Activated CD8-positive, alpha-beta memory T cell treated with anti-CD3 and anti-CD28 coated beads, Interleukin-2, amount 50 U/mL, for 1 hour (primary cell): ENCODE data around the gene NUP214.
"Not testable (repeated sequence)": the region's sequence is repeated elsewhere in the genome, so short reads cannot be mapped to it uniquely, and the experiment has no call there.

Source experiments
- DNase-seq: peaks from one replicate; pipeline ENCODE4 v3.0.0-alpha.2; 2020; ENCODE audit errors: extremely low read depth

Gene NUP214

DNA sequence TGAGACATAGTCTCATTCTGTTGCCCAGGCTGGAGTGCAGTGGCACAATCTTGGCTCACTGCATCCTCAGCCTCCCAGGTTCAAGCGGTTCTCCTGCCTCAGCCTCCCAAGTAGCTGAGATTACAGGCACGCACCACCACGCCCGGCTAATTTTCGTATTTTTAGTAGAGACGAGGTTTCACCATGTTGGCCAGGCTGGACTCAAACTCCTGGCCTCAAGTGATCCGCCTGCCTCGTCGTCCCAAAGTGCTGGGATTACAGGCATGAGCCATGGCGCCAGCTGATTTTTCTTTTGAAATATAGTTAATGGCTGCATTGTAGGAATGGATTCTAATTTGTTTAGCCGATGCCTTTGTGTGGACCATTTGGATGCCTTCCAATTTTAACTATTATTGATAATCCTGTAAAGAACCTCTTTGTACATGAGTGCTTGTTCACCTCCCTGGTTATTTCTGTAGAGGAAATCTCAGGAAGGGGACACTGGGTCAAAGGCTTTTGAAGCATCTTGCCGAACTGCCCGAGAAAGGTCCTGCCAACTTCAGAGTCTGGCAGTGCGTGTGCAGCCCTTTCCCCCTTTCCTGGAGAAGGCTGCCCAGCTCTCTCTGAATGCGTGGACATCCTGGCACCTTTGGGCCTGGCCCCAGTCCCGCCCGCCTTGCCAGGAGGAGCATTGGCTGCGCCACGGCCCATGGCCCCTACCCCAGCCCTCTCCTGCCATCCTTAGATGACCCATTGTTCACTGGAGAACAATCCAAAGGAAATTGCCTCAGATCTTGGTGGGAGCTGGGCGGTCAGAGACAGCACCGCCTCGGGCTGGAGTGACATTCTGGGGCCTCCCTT lies 8.9 kb upstream of the NUP214 start:
- no peak for DNase-seq

DNA sequence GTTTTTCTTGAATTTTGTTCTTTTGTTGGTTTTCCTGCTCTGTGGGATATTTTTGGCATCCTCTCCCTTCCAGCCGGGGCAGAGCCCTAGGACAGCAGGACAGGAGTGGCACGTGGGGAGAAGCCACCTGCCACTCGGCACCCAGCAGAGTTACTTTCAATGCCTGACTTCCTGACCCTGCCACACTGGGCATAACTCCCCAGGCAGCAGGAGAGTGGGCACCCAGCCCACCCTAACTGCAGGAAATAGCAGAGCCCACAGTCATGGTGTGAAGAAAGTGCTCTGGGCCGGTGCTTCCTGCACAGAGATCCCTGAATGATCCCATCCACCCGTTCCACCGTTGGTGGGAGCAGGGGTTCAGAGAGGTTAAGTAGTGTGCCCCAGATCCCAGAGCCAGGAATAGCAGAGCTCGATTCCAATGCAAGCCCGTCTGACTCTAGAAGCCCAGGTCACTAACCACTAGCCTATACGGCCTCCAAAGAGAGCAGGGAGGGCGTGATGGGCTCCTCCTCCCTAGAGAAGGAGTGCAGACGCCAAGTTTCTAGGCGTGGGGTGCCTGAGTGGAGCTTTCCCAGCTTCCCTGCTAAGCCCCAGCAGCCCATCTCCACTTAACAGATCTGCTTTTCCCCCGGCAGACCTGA lies 8.1 kb upstream of the NUP214 start:
- DNase-seq = no peak

DNA sequence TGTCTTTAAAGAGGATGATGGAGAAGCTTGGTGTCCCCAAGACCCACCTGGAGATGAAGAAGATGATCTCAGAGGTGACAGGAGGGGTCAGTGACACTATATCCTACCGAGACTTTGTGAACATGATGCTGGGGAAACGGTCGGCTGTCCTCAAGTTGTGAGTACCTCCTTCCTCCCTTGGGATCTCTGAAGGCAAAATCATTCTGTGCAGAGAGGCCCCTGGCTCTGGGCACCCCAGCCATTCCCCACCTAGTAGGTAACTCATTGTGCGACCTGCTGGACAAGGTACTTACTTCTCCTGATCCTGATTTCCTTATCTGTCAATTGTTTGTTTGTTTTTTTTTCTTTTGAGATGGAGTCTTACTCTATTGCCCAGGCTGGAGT lies 7.6 kb upstream of the NUP214 start:
- DNase-seq = no peak

DNA sequence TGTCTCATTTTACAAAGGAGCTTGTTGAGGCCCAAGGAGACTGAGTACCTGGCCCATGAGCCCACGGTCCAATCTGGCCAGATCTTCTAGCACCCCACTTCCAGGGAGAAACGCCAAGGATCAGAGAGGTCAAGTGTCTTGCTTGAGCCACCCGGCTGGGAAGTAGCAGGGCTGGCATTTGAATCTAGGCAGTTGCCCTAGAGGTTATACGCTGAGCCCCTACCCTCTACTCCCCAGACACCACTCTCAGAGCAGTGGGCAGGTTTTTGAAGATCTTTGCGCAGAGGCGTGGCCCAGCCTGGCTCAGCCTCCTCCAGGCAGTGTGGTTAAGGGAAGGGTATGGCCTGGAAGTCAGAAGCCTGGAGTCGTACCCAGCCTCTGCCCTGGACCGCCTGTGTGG lies 5.8 kb upstream of the NUP214 start:
- DNase-seq = no peak

DNA sequence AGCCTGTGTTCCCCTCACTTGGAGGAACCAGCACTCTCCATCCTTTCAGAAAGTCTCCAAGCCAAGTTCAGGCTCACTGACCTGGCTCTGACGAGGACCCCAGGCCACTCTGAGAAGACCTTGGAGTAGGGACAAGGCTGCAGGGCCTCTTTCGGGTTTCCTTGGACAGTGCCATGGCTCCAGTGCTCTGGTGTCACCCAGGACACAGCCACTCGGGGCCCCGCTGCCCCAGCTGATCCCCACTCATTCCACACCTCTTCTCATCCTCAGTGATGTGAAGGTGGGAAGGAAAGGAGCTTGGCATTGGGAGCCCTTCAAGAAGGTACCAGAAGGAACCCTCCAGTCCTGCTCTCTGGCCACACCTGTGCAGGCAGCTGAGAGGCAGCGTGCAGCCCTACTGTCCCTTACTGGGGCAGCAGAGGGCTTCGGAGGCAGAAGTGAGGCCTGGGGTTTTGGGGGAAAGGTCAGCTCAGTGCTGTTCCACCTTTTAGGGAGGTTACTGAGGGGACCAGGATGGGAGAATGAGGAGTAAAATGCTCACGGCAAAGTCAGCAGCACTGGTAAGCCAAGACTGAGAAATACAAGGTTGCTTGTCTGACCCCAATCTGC lies 4.7 kb upstream of the NUP214 start:
- no peak for DNase-seq

DNA sequence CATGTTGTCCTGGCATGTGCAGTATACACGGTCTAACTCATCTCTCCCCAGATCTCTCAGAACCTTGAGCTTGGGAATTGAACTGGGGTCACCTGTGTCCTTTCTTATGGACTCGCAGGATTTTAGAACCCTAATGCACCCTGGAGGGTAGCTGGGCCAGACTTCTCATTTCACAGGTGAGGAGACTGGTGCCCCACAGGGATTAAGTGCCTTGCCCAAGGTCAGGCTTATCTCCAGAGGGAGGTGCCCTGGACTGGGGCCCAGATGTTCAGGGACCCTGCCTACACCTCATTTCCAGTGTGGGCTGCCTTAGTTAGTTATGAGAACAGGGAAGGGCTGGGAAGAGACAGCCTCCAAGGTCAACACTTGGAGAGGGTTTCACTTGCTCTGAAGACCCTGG lies 4.0 kb upstream of the NUP214 start:
- no peak for DNase-seq

DNA sequence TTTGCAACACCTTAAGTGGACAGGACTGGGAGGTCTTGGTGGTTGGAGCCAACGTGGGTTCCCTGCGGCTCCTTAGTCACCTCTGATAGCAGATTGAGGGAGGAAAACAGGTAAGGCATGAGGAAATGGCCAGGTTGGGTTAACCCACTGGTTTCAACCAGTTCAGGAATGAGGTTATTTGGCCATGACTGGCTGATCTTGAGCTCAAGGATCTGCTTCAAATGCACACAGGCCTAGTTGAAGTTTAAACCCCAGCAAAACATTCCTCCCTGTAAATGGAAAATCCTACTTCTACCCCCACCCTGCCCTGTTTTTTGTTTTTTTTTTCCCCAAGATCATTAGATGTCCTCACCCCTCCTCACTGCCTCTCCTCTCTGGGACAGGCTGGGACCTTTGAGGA lies 3.2 kb upstream of the NUP214 start:
- DNase-seq = no peak

DNA sequence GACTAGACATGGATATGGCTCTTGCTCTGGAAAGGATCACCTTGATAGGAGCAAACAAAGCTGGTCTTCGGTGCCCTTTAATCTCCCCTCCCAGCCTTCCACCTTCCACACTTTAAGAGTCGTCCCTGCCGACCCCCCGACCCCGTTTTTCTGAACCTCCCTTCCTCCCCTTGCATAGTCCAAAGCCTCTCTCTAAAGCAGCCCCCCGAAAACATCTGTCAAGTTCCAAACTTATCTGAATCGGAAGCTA lies 423 bp upstream of the NUP214 start:
- no peak for DNase-seq

DNA sequence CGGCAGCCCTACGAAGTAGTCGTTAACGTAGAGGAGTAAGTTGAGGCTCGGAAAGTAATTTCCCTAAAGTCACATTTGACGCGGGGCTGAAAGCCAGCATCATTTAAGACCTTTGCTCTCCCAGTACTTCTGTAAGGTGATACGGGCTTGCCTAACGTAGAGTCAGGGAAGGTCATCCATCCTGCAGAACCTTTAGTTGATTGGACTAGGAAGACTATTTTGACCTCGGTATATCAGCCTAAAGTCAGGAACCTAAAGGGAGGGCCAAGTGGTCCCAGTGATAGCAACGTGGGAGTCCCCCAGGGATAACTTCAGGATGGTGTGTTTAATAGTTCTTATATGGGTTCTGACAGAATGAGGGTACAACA lies 657 bp downstream of the NUP214 start:
- no peak for DNase-seq

DNA sequence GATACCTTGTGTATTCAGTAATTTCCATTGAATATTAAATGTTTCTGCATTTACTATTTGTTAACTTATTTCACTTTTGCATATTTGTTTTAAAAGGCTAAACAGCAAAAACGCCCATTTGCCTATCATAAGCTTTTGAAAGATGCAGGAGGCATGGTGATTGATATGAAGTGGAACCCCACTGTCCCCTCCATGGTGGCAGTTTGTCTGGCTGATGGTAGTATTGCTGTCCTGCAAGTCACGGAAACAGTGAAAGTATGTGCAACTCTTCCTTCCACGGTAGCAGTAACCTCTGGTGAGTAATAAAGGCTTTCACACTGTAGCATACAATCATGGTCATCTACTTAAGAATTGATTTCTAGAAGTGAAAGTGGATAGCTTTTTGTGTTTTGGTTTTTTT lies 3.8 kb downstream of the NUP214 start:
- no peak for DNase-seq

DNA sequence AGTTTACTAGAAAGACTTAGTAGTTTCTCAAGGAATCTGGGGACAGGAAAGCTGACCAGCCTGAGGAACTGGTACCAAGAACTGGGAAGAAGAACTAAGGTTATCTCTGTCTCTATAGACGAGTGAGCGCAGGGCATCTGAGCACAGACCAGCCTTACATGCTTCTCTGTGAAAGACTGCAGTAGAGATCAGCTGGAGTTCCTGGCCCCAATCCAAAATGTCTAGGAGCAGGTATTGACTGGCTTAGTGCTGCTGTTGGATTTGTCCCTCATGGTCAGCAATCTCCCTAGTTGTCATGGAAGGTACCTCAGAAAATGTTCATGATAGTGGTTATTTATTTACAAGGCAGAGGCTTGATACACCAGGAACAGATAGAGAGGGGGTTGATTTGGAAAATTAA lies 13.3 kb downstream of the NUP214 start:
- DNase-seq = no peak

DNA sequence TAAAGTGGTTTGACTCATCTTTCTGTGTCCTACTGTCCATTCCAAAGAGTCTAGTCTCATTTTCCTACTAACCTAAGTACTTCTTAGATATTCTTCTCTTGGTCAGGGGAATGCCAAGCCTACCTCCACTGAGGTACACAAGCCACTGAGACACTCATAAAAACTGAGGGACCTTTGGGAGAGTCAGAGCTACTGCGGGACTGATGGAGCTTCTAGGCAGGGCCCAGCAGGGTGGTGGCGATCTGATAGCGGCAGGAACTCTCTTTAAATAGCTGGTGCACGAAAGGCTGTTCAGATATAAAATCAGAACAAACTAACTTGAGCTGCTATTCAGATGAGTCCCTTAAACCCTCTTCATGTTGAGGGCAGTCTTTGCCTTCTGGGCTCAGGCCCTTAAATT lies 14.7 kb downstream of the NUP214 start:
- DNase-seq = no peak

DNA sequence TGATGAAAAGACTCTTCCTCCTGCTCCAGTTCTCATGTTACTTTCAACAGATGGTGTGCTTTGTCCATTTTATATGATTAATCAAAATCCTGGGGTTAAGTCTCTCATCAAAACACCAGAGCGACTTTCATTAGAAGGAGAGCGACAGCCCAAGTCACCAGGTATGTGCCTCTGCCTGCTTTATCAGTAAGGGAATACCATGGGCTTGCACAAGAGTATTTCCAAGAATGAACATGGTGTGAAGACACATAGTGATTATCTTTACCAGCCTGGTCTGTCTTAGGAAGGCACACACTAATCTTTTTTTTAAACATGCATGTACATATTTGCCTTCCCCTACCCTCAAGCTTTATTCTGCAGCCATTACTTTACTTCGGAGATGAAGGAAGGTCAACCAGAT lies 15.2 kb downstream of the NUP214 start:
- no peak for DNase-seq

DNA sequence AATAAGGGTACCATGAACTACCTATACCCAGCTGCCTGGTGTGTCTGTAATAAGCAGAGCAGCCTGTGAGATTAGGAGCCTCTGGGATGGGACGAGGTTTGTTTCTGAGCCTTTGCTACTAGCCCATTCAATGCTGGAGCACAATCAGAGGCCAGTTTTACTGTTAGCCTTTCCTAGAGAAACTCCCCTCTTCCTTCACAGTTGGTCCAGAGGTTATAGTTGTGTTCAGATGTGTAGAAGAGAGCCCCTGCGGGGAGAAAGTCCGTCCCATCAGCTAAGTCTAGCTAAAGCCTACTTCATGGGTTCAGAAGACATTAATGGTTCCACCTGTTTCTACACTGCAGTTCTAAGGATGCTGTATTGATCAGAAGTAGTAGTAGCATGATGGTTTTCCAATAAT lies 16.8 kb downstream of the NUP214 start:
- DNase-seq = no peak

DNA sequence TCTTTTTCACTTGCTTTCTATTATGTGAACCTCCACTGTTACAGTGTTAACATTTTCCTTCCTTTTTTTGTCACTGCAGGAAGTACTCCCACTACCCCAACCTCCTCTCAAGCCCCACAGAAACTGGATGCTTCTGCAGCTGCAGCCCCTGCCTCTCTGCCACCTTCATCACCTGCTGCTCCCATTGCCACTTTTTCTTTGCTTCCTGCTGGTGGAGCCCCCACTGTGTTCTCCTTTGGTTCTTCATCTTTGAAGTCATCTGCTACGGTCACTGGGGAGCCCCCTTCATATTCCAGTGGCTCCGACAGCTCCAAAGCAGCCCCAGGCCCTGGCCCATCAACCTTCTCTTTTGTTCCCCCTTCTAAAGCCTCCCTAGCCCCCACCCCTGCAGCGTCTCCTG lies 18.8 kb downstream of the NUP214 start:
- no peak for DNase-seq

DNA sequence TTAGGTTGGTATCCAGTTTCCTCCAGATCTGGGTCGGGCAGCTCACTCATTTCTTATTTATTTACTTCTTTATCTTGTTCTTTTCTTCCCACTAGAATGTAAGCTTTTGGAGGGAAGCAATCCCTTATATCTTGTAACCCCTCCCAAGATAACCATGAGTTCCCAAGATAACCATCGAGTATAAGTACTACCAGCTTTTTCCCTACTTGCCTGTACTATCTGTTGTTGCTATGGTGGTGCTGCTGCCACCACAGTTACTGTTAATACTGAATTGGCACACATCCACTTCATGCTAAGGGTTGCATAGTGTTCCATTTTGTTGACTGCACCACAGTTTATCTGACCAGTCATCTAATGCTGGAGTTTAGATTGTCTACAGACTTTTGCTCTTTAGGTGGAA lies 19.9 kb downstream of the NUP214 start:
- no peak for DNase-seq

DNA sequence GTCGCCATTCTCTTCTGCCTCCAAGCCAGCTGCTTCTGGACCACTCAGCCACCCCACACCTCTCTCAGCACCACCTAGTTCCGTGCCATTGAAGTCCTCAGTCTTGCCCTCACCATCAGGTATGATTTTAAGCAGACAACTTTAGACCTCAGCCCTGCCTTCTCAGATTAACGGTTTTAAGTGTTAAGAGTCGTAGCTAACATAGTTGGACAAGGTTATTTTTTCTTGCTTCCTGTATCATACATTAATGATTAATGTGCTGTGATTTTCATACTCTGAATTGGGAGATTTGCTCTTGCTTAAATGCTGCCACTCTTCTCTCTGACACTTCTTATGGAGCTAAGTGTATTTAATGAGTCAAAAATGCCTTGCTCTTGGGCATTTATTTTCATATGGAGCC lies 20.8 kb downstream of the NUP214 start:
- DNase-seq = no peak

DNA sequence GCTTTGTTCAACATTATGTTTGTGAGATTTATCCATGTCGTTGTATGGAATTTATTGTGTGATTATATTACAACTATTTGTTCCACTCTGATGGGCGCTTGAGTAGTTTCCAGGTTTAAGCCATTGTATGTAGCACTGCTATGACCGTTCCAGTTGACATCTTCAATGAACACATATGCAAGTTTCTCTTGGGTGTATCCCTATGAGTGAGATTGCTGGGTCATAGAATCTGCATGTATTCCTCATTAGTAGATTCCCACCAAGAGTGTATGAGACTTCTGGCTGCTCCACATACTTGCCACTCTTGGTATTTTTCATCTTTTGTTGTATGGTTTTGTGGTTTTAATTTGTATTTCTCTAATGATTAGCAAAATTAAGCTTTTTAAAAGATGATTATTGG lies 22.9 kb downstream of the NUP214 start:
- DNase-seq = no peak

DNA sequence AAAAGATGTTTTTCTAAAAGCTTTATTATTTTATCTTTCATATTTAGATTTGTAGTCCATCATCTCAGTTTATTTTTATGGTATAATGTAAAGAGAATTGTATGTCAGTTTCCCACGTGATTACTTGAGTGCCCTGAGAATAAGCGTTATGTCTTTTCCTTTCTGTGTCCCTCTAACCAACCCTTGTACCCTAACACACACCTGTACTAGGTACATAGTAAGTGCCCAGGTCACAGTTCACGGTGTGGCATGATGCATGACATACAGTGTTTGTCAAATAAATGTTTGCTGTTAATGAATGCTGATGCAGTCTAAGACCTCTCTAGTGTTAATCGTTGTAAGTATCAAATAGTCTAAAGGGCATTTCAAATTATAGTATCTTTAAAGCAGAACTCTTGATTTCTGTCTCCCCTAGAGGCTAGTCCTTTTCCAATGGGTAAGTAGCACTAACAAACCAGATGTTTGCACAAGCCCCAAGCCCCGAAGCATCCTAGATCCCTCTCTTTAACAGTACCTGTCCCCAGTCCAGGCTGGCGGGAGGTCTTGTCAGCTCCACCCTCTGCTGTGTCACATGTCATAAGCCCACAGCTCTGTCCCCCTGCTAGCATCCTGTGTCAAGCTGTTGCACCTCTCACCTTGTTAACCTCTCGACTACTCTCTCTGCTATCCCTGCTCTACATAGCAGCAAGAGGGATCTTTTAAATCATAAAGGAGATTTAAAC lies 23.7 kb downstream of the NUP214 start:
- DNase-seq = no peak

DNA sequence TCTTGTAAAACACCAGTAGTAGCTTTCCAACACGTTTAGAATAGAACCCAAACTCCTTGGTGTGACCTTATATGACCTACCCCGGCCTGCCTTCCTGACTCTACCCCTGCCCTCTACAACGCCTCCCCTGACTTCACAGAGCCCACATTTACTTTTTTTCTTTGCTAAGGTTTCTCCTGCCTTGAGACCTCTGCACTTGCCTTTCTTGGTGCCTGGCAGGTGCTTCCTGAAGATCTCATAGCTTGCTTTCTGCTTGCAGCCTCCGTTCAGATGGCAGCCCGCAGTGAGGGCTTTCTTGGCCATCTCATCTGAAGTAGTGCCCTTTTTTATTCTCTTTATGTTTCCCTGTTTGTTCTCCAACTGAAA lies 24.3 kb downstream of the NUP214 start:
- DNase-seq = no peak

DNA sequence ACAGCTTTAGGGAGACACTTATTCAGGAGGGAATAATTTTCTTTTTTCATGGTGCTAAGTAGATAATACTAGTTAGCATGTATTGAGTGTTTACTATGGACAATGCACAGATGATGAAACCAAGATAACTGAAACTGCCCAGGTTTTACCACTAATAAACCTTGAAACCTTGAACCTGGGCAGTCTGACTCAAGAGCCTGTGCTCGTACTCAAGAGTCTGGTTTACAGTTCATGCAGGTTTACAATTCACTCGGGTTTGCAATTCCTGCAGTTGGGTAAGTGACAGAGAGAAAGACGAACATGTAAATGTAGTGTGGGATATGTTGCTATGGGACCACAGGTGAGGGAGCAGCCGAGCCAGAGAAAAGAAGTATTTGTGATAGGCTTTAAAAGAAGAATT lies 28.2 kb downstream of the NUP214 start:
- DNase-seq = no peak

DNA sequence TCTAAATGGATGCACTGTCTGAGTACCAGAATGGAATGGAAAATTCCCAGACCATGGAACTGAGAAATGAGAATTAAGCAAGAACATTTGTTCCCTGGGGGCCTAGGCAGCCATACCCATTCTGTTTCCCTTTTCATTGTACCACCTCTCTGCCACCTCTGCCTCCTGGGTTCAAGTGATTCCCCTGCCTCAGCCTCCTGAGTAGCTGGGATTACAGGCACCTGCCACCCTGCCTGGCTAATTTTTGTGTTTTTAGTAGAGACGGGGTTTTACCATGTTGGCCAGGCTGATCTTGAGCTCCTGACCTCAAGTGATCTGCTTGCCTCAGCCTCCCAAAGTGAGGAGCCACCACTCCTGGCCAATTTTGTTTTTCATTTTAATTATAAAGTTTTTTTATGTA lies 33.3 kb downstream of the NUP214 start:
- not testable (repeated sequence) for DNase-seq
